ENCODE measurements around the gene LRFN5.
"Not testable (repeated sequence)": the region's sequence is repeated elsewhere in the genome, so short reads cannot be mapped to it uniquely, and the experiment has no call there.

DNA sequence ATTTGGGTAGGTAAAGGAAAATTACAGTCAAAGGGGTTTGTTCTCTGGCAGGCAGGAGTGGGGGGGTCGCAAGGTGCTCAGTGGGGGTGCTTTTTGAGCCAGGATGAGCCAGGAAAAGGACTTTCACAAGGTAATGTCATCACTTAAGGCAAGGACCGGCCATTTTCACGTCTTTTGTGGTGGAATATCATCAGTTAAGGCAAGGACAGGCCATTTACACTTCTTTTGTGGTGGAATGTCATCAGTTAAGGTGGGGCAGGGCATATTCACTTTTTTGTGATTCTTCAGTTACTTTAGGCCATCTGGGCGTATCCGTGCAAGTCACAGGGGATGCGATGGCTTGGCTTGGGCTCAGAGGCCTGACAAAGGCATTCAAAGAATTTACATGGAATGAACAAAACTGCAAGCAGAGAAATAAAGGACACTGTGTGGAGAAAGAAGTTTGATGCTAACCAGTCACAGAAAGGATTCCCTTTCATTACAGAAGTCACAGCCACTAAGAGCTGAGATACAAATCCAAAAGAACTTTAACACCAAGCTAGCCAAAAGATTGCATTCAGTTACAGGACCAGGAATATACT, 6.8 kb upstream of the LRFN5 start:
- TF ChIP-seq POLR2AphosphoS5, POLR2A (IDR thresholded peaks at IDR 0.05): not testable (repeated sequence)

Measured in upper lobe of left lung (tissue), 4 donors.